ENCODE data around the gene CDPF1.

- TF ChIP-seq POLR2AphosphoS5 (IDR thresholded peaks at IDR 0.05; ENCODE audit: borderline replicate concordance, low read depth, low read length): no peak
- TF ChIP-seq EZH2 (IDR thresholded peaks at IDR 0.05): no peak
These were observed 2.6 kb downstream of the CDPF1 start for GRCh38 chr22:46247443-46247975.
